ENCODE measurements around the gene SSH2.
A peak's percentile ranks its signal among the peaks of the same experiment; 100 is the strongest.

SSH2 gene

DNA sequence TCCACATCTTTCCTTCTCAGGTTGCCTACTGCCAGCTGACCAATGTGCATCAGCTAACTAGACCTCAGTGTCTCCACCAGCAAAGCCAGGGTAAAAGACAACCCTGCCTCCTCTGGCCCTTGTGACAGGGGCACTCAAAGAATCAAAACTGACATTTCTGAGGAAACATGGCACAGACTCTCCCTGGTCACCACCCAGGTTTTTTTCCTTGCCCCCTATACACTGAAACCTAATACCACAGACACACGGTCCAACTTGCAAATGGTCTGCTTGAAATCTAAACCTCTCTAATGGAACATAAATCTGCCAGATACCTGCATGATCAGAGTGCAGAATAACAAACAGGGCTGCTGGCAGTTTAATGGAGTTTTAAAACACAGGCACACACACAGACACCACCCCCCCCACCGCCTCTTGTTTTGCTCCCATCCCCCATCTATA is 287.8 kb downstream of the SSH2 start (continued):
- TF ChIP-seq ZNF529 (tag by site-specific recombination; IDR thresholded peaks at IDR 0.05; ENCODE audit: insufficient replicate concordance), result no peak
- peak; percentile 56; the same call in 1 of the 2 replicates for TF ChIP-seq KLF7 (tag by site-specific recombination; IDR thresholded peaks at IDR 0.05; ENCODE audit: borderline replicate concordance)
- no peak for TF ChIP-seq ZNF626 (tag by site-specific recombination; IDR thresholded peaks at IDR 0.05)
- TF ChIP-seq BCL11A (tag by site-specific recombination; IDR thresholded peaks at IDR 0.05; ENCODE audit: low read depth), result peak; percentile 48; the same call in 1 of the 2 replicates
- TF ChIP-seq ZNF837 (tag by site-specific recombination; IDR thresholded peaks at IDR 0.05), result no peak
- no peak for TF ChIP-seq ZNF791 (tag by site-specific recombination; IDR thresholded peaks at IDR 0.05)
- TF ChIP-seq ZNF175 (tag by site-specific recombination; IDR thresholded peaks at IDR 0.05), result no peak
- no peak; the same call in 1 of the 2 replicates for TF ChIP-seq GLI2 (tag by site-specific recombination; IDR thresholded peaks at IDR 0.05; ENCODE audit: borderline replicate concordance, low read depth)
- TF ChIP-seq OSR2 (tag by site-specific recombination; IDR thresholded peaks at IDR 0.05), result peak; percentile 91
- no peak for TF ChIP-seq ZNF776 (tag by site-specific recombination; IDR thresholded peaks at IDR 0.05; ENCODE audit: borderline replicate concordance)
- TF ChIP-seq ZBTB48 (tag by site-specific recombination; IDR thresholded peaks at IDR 0.05), result no peak
- 0 out of 2 replicates have a peak, but pooled peaks have one; percentile 29 for TF ChIP-seq ZBTB8A (tag by site-specific recombination; IDR thresholded peaks at IDR 0.05)
- peak; percentile 86 for TF ChIP-seq ZNF2 (tag by site-specific recombination; IDR thresholded peaks at IDR 0.05)
- TF ChIP-seq ZNF561 (tag by site-specific recombination; IDR thresholded peaks at IDR 0.05; ENCODE audit: borderline replicate concordance), result no peak
- no peak for TF ChIP-seq ZNF830 (tag by site-specific recombination; IDR thresholded peaks at IDR 0.05; ENCODE audit: low read depth)
- TF ChIP-seq, protein P1, sequence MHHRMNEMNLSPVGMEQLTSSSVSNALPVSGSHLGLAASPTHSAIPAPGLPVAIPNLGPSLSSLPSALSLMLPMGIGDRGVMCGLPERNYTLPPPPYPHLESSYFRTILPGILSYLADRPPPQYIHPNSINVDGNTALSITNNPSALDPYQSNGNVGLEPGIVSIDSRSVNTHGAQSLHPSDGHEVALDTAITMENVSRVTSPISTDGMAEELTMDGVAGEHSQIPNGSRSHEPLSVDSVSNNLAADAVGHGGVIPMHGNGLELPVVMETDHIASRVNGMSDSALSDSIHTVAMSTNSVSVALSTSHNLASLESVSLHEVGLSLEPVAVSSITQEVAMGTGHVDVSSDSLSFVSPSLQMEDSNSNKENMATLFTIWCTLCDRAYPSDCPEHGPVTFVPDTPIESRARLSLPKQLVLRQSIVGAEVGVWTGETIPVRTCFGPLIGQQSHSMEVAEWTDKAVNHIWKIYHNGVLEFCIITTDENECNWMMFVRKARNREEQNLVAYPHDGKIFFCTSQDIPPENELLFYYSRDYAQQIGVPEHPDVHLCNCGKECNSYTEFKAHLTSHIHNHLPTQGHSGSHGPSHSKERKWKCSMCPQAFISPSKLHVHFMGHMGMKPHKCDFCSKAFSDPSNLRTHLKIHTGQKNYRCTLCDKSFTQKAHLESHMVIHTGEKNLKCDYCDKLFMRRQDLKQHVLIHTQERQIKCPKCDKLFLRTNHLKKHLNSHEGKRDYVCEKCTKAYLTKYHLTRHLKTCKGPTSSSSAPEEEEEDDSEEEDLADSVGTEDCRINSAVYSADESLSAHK (tag by site-specific recombination; IDR thresholded peaks at IDR 0.05), result peak; percentile 96
- TF ChIP-seq ZNF18 (tag by site-specific recombination; IDR thresholded peaks at IDR 0.05), result peak; percentile 59; the same call in 1 of the 2 replicates
- TF ChIP-seq KLF10 (tag by site-specific recombination; IDR thresholded peaks at IDR 0.05), result 0 out of 2 replicates have a peak, but pooled peaks have one; percentile 11
- TF ChIP-seq ZNF548 (tag by site-specific recombination; IDR thresholded peaks at IDR 0.05), result no peak
- peak; percentile 85 for TF ChIP-seq TCF7L2 (IDR thresholded peaks at IDR 0.05; ENCODE audit: borderline replicate concordance, low read depth, low read length)
- peak; percentile 89 for TF ChIP-seq GFI1B (tag by site-specific recombination; IDR thresholded peaks at IDR 0.05)
- TF ChIP-seq ZNF692 (tag by site-specific recombination; IDR thresholded peaks at IDR 0.05), result peak; percentile 47; the same call in 1 of the 2 replicates
- TF ChIP-seq ZNF600 (tag by site-specific recombination; IDR thresholded peaks at IDR 0.05), result peak; percentile 64; the same call in 1 of the 2 replicates
- TF ChIP-seq GLIS1 (tag by site-specific recombination; IDR thresholded peaks at IDR 0.05), result peak; percentile 96
- no peak for TF ChIP-seq ZNF521 (tag by site-specific recombination; IDR thresholded peaks at IDR 0.05)
- TF ChIP-seq, protein P2, sequence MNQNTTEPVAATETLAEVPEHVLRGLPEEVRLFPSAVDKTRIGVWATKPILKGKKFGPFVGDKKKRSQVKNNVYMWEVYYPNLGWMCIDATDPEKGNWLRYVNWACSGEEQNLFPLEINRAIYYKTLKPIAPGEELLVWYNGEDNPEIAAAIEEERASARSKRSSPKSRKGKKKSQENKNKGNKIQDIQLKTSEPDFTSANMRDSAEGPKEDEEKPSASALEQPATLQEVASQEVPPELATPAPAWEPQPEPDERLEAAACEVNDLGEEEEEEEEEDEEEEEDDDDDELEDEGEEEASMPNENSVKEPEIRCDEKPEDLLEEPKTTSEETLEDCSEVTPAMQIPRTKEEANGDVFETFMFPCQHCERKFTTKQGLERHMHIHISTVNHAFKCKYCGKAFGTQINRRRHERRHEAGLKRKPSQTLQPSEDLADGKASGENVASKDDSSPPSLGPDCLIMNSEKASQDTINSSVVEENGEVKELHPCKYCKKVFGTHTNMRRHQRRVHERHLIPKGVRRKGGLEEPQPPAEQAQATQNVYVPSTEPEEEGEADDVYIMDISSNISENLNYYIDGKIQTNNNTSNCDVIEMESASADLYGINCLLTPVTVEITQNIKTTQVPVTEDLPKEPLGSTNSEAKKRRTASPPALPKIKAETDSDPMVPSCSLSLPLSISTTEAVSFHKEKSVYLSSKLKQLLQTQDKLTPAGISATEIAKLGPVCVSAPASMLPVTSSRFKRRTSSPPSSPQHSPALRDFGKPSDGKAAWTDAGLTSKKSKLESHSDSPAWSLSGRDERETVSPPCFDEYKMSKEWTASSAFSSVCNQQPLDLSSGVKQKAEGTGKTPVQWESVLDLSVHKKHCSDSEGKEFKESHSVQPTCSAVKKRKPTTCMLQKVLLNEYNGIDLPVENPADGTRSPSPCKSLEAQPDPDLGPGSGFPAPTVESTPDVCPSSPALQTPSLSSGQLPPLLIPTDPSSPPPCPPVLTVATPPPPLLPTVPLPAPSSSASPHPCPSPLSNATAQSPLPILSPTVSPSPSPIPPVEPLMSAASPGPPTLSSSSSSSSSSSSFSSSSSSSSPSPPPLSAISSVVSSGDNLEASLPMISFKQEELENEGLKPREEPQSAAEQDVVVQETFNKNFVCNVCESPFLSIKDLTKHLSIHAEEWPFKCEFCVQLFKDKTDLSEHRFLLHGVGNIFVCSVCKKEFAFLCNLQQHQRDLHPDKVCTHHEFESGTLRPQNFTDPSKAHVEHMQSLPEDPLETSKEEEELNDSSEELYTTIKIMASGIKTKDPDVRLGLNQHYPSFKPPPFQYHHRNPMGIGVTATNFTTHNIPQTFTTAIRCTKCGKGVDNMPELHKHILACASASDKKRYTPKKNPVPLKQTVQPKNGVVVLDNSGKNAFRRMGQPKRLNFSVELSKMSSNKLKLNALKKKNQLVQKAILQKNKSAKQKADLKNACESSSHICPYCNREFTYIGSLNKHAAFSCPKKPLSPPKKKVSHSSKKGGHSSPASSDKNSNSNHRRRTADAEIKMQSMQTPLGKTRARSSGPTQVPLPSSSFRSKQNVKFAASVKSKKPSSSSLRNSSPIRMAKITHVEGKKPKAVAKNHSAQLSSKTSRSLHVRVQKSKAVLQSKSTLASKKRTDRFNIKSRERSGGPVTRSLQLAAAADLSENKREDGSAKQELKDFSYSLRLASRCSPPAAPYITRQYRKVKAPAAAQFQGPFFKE (tag by site-specific recombination; IDR thresholded peaks at IDR 0.05; ENCODE audit: borderline replicate concordance), result no peak
- no peak for TF ChIP-seq ZNF140 (tag by site-specific recombination; IDR thresholded peaks at IDR 0.05)
- no peak for TF ChIP-seq ZNF777 (tag by site-specific recombination; IDR thresholded peaks at IDR 0.05; ENCODE audit: borderline replicate concordance)
- TF ChIP-seq ZNF324 (tag by site-specific recombination; IDR thresholded peaks at IDR 0.05), result no peak
- peak; percentile 43; the same call in 1 of the 2 replicates for TF ChIP-seq ZEB2 (tag by site-specific recombination; IDR thresholded peaks at IDR 0.05)

All from HEK293 (cell line).